A549 (cell line): Measurements from ENCODE around the gene CGB3. TPM values are rescaled to one million over a fixed set of nuclear protein-coding genes. Genes with fewer than 3 reads are reported as not detected.

Experiments
- ATAC-seq, 2 experiments: fragments of 200-7000 bp in 1 of 2; fragments of >200 bp in 1 of 2; cut with Nextera tagmentation in 1 of 2; cut with Tn5 transposase in 1 of 2; 3 replicates each; pipeline versions ENCODE4 v1.8.0 to v1.9.1; 2018 to 2020; ENCODE audit warnings: mild to moderate bottlenecking in 1 of 2, moderate library complexity in 1 of 2
- CTCF ChIA-PET: fragments of 300-600 bp; sonication (Branson Sonifier 250); formaldehyde crosslinking; extraction: SDS; loops from one replicate; lab custom pipeline; 2021; ENCODE audit warnings: antibody characterized with exemption, inconsistent platforms; lab: Yijun Ruan, JAX
- POLR2A ChIA-PET: fragments of 350-600 bp; formaldehyde crosslinking; extraction: SDS; loops from one replicate; lab custom pipeline; 2021; ENCODE audit warnings: antibody characterized with exemption, inconsistent platforms; lab: Yijun Ruan, JAX
- DNase-seq, 2 experiments: peaks; one replicate each; pipeline versions ENCODE4 v3.0.0 to v3.0.0-alpha.2; 2011 to 2016; ENCODE audit warnings: low read depth in 1 of 2, low spot score in 1 of 2
- FAIRE-seq: peaks from 2 replicates; lab custom pipeline; 2011; peaks lifted over from hg19 to GRCh38; lab: Jason Lieb, UNC
- H3K27ac ChIP-seq, 2 experiments: fragments of >200 bp; sonication (Bioruptor Twin); formaldehyde crosslinking; 3 replicates each; pipeline ENCODE4 v1.5.1; 2016 to 2017
- H3K4me1 ChIP-seq: fragments of >200 bp; sonication (Bioruptor Twin); formaldehyde crosslinking; 3 replicates; pipeline ENCODE4 v1.6.1; 2016
- H3K4me2 ChIP-seq: fragments of >200 bp; sonication (Bioruptor Twin); formaldehyde crosslinking; 3 replicates; pipeline ENCODE4 v1.6.1; 2016
- H3K4me3 ChIP-seq: fragments of >200 bp; sonication (Bioruptor Twin); formaldehyde crosslinking; 3 replicates; pipeline ENCODE4 v1.5.1; 2016
- H3K9me3 ChIP-seq: fragments of >200 bp; sonication (Bioruptor Twin); formaldehyde crosslinking; 3 replicates; pipeline ENCODE4 v1.6.1; 2016
- CBX2 ChIP-seq: fragments of 200-600 bp; sonication (generic); IDR thresholded peaks from 2 replicates; pipeline ENCODE4 v1.6.1; 2016; ENCODE audit warnings: low read depth, mild to moderate bottlenecking, borderline replicate concordance
- CBX8 ChIP-seq: fragments of 200-600 bp; sonication (generic); IDR thresholded peaks from 2 replicates; pipeline ENCODE4 v1.6.1; 2016
- CHD2 ChIP-seq: fragments of 150-350 bp; IDR thresholded peaks from 2 replicates; pipeline ENCODE4 v1.6.1; 2014; ENCODE audit warnings: low read length; ENCODE audit not compliant: partially characterized antibody
- ELK1 ChIP-seq: fragments of 150-350 bp; IDR thresholded peaks from 2 replicates; pipeline ENCODE4 v1.6.1; 2014; ENCODE audit warnings: low read depth, mild to moderate bottlenecking, low read length
- EP300 ChIP-seq, 2 experiments: fragments of >200 bp; sonication (Bioruptor Twin); formaldehyde crosslinking; IDR thresholded peaks; 2 replicates in 1 of 2; 3 replicates in 1 of 2; pipeline ENCODE4 v1.6.1; 2016 to 2017
- ESRRA ChIP-seq: fragments of 150-350 bp; IDR thresholded peaks from 2 replicates; pipeline ENCODE4 v1.6.1; 2014; ENCODE audit warnings: mild to moderate bottlenecking, low read length, borderline replicate concordance
- FOXS1 ChIP-seq: fragments of 250-450 bp; sonication (Bioruptor Pico); IDR thresholded peaks from 2 replicates; pipeline ENCODE4 v1.5.0; 2020; ENCODE audit warnings: mild to moderate bottlenecking, moderate library complexity
- HDAC2 ChIP-seq: fragments of 200-600 bp; sonication (generic); IDR thresholded peaks from 2 replicates; pipeline ENCODE4 v1.6.1; 2016
- HEYL ChIP-seq: fragments of 250-450 bp; sonication (Bioruptor Pico); IDR thresholded peaks from 2 replicates; pipeline ENCODE4 v1.8.0; 2021; ENCODE audit warnings: mild to moderate bottlenecking, moderate library complexity
- MAFK ChIP-seq: fragments of 450-650 bp; IDR thresholded peaks from 2 replicates; pipeline ENCODE4 v1.6.1; 2014; ENCODE audit not compliant: partially characterized antibody
- MAX ChIP-seq: IDR thresholded peaks from 2 replicates; pipeline ENCODE4 v1.6.1; 2012
- MAZ ChIP-seq: fragments of 150-350 bp; IDR thresholded peaks from 2 replicates; pipeline ENCODE4 v1.6.1; 2014; ENCODE audit warnings: antibody characterized with exemption, low read depth, low read length, borderline replicate concordance
- NPAS2 ChIP-seq: fragments of 250-450 bp; sonication (Bioruptor Pico); IDR thresholded peaks from 2 replicates; pipeline ENCODE4 v1.8.0; 2022; ENCODE audit warnings: mild to moderate bottlenecking, moderate library complexity, borderline replicate concordance
- PBX3 ChIP-seq: IDR thresholded peaks from 2 replicates; pipeline ENCODE4 v1.6.1; 2012
- RARB ChIP-seq: fragments of 250-450 bp; sonication (Bioruptor Pico); IDR thresholded peaks from 2 replicates; pipeline ENCODE4 v1.8.0; 2021; ENCODE audit warnings: mild to moderate bottlenecking, moderate library complexity
- RCOR1 ChIP-seq: fragments of 150-350 bp; IDR thresholded peaks from 2 replicates; pipeline ENCODE4 v1.6.1; 2014; ENCODE audit warnings: antibody characterized with exemption, low read length, low read depth
- RFX5 ChIP-seq: fragments of 450-650 bp; IDR thresholded peaks from 2 replicates; pipeline ENCODE4 v1.7.1; 2014; ENCODE audit warnings: antibody characterized with exemption, mild to moderate bottlenecking, moderate library complexity
- RNF2 ChIP-seq: fragments of 200-600 bp; sonication (generic); IDR thresholded peaks from 2 replicates; pipeline ENCODE4 v1.6.1; 2016; ENCODE audit warnings: low read depth, mild to moderate bottlenecking, antibody characterized with exemption, moderate library complexity, borderline replicate concordance
- SMC3 ChIP-seq: fragments of >200 bp; sonication (Bioruptor Twin); formaldehyde crosslinking; IDR thresholded peaks from 3 replicates; pipeline ENCODE4 v1.6.1; 2018; ENCODE audit warnings: inconsistent platforms
- ZC3H11A ChIP-seq: fragments of 450-650 bp; IDR thresholded peaks from 2 replicates; pipeline ENCODE4 v1.6.1; 2014; ENCODE audit warnings: antibody characterized with exemption, mild to moderate bottlenecking
- ZFP36 ChIP-seq: fragments of 450-650 bp; IDR thresholded peaks from 2 replicates; pipeline ENCODE4 v1.6.1; 2014; ENCODE audit warnings: borderline replicate concordance; ENCODE audit not compliant: partially characterized antibody
- ZNF302 ChIP-seq: fragments of 250-450 bp; sonication (Bioruptor Pico); IDR thresholded peaks from 2 replicates; pipeline ENCODE4 v1.9.0; 2021; ENCODE audit warnings: inconsistent platforms, mild to moderate bottlenecking, moderate library complexity
- WGBS: methylation state at CpG from one replicate; pipeline ENCODE4 v1.1.6; 2017; ENCODE audit errors: missing lambda C conversion rate; 5-methylcytosine and 5-hydroxymethylcytosine counted together
- polyA plus RNA-seq, 4 experiments: library from polyadenylated mRNA; depleted of rRNA in 3 of 4; stranded (reverse); fragments of >200 nt; fragmentation: RNase III in 1 of 4; extraction: RNeasy Plus Mini Kit Qiagen cat#74134 plus additional on column Dnase treatment in 1 of 4; gene quantifications; 2 replicates in 3 of 4; 3 replicates in 1 of 4; pipeline ENCODE4 v1.2.3, GENCODE V29; 2011 to 2017

Gene CGB3
- polyA plus RNA-seq, 2 of the 4 experiments (the other 2 are of a cell fraction) = 0.13 TPM; not detected in 1

- Histone ChIP-seq H3K4me3 (no peak overlapping the region), H3K4me2 (no peak overlapping the region), H3K4me1 (no peaks in the 10 kb centered on the region), H3K27ac (no peak overlapping the region), H3K9me3 (no peaks in the 10 kb centered on the region)
- ChIA-PET CTCF (interaction anchor here (1.5 to 21.8 kb wide), 2 partner anchors 16 to 40 kb away, joined by 3 to 408 read pairs; partner anchors contain the start of genes GYS1 and RUVBL2), POLR2A (no interaction called here)
- ATAC-seq (no peak), FAIRE-seq (no peak), DNase-seq (no peak)
- WGBS = 89% methylated on average over 17 of the region's 17 CpGs
- TF ChIP-seq SMC3 = no peak
- no peak for TF ChIP-seq RFX5
- no peak for TF ChIP-seq MAFK
- TF ChIP-seq ELK1 = no peak
- TF ChIP-seq ZC3H11A = no peak
- TF ChIP-seq ZNF302 (CRISPR knock-in tag) = no peak
- no peak for TF ChIP-seq RCOR1
- TF ChIP-seq CBX2 = no peak
- TF ChIP-seq CHD2 = no peak
Observed at GRCh38 chr19:49011194-49011593, 12.9 kb downstream of the CGB3 start.

- DNase-seq = no peak
- no peak for FAIRE-seq
- H3K4me3 ChIP-seq = no peak overlapping the region
- ChIA-PET POLR2A (interaction anchor here (0.8 to 1.4 kb wide), 2 partner anchors 9 to 17 kb away, joined by 3 to 6 read pairs; partner anchors contain the start of gene RUVBL2), CTCF (interaction anchor here (1.0 to 21.8 kb wide), 2 partner anchors 15 to 87 kb away, joined by 4 to 408 read pairs; partner anchors contain the start of genes GYS1 and RUVBL2)
- no peaks in the 10 kb centered on the region for H3K9me3 ChIP-seq
- 92% methylated on average over 18 of the region's 18 CpGs for WGBS
- H3K4me1 ChIP-seq = no peaks in the 10 kb centered on the region
- ATAC-seq = no peak
- no peak overlapping the region for H3K4me2 ChIP-seq
- TF ChIP-seq MAZ (no peak), FOXS1 (CRISPR knock-in tag) (no peak), CBX2 (no peak), RARB (CRISPR knock-in tag) (no peak), ESRRA (no peak), SMC3 (no peak), HDAC2 (no peak), PBX3 (no peak), CBX8 (no peak), ELK1 (no peak), RNF2 (no peak), HEYL (CRISPR knock-in tag) (no peak)
- no peak overlapping the region for H3K27ac ChIP-seq
Observed at GRCh38 chr19:49010453-49010852, 13.7 kb downstream of the CGB3 start.

- CTCF ChIA-PET = interaction anchor here (0.6 to 21.8 kb wide), 11 partner anchors 9 to 991 kb away, joined by 3 to 408 read pairs (median 4); partner anchors contain the start of genes GYS1 and RUVBL2
- WGBS = 94% methylated on average over 18 of the region's 18 CpGs
Observed at GRCh38 chr19:49009828-49010227, 14.3 kb downstream of the CGB3 start.

More at GRCh38 chr19:49009828-49010227, 14.3 kb downstream of the CGB3 start:
- POLR2A ChIA-PET = interaction anchor here (0.8 to 1.4 kb wide), 2 partner anchors 10 to 16 kb away, joined by 3 to 6 read pairs; partner anchors contain the start of gene RUVBL2
- FAIRE-seq = no peak
- Histone ChIP-seq H3K9me3 (no peaks in the 10 kb centered on the region), H3K27ac (no peak overlapping the region), H3K4me2 (no peak overlapping the region)
- no peak for ATAC-seq
- TF ChIP-seq ZFP36 = no peak
- TF ChIP-seq HDAC2 = no peak
- no peak for TF ChIP-seq MAX
- TF ChIP-seq NPAS2 (CRISPR knock-in tag) = no peak
- TF ChIP-seq EP300 (IDR thresholded peaks at IDR 0.05) = no peak
- TF ChIP-seq, all 56 proteins: peak for 0
- DNase-seq = no peak
- no peaks in the 10 kb centered on the region for H3K4me1 ChIP-seq
- no peak overlapping the region for H3K4me3 ChIP-seq
